HG02642 (cell line): ENCODE data around the gene KRT74.

Experiments
- ATAC-seq: cut with Tn5 transposase; IDR thresholded peaks from one replicate; pipeline ENCODE4 v1.9.1; 2021; ENCODE audit warnings: mild to moderate bottlenecking; ENCODE audit not compliant: unreplicated experiment, poor library complexity

Gene KRT74

DNA sequence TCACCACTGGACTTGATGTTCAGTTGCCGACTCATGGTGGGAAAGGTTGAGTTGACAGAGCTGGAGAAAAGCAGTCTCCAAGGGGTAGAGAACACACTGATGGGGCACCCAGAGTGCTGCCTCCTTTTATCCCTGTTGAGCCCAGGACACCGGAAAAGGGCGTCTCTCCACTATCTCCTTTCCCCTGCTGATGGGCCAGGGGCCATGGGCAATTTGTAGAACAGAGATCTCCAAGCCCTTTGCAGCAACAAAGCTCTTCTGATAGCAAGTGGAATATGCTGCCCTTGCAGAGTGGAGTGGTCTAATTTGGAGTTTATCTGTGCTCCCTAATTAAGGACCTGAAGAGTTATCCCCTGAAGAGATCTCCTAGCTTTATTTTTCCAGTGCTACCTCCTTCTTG, at the start of gene KRT74:
Gene KRT74 (minus strand): TSS at position 101 of the 400 bp plus-strand sequence. CDS start 66 bp downstream, at position 35.
- ATAC-seq = no peak

DNA sequence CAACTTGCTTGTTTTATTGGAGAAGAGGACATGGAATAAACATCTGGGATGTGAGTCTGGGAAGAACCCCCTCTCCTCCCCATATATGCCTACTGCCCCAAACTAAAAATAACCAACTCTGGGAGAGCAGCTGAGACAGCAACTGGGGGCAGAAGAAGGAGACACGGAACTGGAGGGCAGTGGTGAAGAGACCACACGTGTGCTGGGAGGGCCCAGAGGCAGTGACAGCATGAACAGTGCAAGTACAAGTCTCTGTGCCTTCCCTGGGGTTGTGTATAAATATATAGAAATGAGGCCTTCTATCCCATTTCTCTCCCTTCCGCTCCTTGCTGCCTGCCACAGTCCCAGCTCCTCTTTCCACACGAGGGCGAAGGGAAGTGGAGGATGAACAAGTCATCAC, 48.7 kb upstream of the KRT74 start:
- ATAC-seq = no peak

DNA sequence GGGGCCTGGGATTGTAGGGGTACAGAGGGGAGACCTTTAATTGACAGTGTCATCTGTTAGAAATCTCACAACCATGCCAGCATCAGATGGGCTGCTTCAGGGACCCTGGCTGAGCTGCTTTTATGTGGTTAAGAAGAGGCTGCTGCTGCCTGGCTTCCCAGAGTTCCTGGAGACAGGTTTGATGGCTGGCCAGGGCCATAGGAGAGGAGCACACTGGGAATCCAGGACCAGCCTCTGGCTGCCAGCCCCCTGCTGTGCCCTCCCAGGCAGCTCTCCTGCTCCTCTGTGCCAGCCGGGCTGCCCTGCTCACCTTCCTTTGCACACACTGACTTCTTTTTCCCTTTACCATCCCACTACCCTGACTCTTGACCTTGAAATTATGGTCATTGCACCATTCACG, 45.2 kb upstream of the KRT74 start:
- ATAC-seq = no peak

DNA sequence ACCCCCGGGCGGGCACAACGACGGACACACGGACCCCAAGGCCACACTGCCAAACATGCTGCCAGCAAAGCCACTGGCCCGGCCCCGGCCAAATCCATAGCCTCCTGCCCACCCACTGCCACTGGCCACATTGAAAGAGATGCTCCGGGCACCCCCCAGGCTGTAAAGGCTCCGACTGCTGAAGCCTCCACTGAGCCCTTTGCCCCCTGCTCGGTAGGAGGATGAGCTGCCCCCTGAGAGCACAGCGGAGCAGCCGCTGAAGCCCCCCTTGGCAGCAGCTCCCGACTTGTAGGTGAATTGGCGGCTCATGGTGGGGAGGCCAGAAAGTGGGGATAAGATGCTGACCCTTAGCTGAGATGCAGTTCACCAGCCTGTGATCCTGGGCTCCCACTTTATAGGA, 44.6 kb upstream of the KRT74 start, which contains the start of gene KRT73:
Gene KRT73 (minus strand): TSS at position 344 of the 400 bp plus-strand sequence. CDS start 35 bp downstream, at position 309.
- no peak for ATAC-seq

DNA sequence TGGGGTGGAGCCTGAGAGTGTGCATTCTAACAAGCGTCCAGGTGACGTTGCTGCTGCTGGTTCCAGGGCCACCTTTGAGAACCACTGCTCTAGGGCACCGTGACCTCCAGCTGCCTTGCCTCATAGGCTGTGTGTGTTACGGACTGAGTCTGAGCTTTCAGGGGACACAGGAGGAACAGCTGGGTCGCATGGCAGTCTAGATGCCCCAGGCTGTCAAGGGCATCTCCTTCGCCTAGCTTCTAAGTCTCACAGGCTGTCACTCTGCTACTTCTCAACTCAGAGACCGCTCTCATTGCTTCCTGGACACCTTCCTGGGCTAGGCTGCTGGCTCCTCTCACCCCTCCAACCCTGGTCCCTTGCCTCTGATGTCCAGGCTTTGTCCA, 43.8 kb upstream of the KRT74 start:
- ATAC-seq = no peak

DNA sequence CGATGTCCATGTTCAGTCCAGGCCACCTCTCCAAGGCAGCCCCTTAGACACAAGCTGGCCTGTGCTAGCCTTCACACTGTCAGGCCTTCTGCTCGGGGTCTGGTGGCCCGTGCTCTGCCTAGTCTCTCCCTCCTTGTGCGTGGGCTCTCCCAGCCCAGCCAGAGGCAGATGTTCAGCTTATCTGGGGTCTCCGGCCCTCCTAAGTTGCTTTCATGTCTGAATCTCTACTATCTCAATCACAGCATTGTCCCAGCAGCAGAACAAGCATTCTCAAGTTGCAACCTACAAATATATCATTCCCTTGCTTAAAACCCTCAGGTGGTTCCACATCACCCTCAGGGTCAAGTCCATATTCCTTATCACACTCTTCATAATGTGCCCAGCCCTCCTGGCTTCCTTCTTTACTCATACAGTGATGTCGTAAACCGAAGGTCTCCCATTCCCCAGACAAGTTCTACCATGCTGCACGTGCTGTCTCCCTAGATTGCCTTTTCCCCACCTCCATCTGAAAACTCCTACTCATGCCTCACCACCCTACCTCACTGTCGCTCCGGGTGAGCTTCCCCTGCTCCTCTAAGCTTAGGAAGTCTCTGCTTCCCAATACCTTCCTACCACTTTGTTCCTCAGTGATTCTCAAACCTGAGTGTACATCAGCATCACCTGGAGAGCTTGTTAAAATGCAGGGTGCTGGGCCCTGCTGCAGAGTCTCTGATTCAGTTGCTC, 43.2 kb upstream of the KRT74 start:
- ATAC-seq = no peak

DNA sequence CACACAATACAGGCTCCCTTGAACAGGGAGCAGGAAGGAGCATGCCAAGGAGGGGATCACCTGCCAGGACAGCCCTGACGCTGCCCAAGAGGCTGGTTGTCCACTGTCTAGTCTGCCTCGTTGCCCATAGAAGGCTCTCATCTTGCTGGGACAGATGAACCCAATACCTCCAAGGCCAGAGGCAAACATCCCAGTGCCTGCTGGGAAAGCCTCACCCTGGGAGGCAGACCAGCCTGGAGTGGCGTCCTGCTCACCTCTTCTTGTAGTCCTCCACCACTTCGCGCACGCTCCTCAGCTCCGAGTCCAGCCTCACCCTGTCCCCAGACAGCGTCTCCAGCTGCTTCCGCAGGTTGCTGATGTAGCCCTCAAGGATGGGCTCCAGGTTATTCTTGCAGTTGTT, 42.3 kb upstream of the KRT74 start:
- ATAC-seq = no peak

DNA sequence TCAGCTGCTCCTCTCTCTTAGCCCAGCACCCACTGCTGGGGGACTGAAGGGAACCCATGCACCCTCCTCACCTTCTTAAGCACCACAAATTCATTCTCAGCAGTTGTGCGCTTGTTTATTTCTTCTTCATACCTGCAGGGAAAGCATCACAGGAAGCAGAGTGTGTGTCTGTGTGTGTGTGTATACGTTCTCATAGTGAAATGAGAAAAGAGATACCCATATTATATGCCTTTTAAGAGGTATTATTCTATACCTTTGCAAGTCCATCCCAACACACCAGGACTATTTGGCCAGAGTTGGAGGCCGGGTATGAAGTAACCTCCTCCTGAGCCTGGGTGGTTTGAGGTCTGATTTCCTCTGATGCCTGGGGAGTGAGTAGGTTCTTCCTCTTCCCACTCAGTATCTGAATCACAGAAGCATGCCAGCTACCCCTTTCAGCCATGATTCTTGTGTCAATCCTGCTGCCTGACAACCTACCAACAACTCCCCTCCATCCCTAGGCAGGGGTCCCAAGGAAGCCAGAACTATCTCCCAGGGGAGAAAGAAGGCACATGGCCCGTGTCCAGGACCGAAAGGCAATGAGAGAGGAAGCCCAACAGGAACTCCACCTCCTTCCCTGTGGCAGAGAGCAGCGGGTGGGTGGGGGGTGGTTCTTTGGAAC, 41.7 kb upstream of the KRT74 start:
- ATAC-seq = no peak

DNA sequence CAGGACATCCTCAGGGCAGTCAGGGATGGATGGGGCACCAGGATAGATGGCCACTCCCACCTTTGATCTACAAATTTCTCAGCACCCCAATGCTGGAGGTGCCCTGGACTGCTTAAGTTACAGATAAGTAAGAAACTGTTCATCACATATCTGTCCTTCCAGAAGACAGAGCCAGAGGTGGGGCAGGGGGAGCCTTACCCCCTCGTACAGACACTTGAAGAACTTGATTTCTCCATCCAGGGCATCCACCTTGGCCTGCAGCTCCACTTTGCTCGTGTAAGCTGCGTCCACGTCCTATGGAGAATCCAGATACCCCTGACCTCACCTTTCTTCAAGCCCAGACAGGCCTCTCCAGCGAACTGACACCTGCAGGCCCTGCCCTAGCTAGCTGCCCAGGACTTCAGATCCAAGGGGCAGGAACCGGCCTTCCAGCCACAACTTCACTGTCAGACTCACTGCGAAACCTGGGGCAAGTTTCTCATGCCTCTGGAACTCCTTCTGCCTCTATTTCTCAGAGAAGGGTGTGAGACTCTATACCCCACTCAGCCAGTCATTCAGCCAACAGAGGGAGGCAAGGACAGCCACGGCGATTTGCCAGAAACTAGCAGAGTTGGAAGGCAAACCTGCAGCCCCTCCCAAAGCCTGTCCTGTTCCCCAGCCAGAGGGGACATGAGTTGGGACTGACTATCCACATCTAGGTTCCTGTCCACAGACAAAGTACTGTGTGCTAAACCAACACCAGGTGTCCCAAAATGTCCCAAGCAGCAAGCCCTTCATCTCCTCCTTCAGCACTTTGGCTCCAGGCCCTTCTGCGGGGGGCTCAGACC, 41.0 kb upstream of the KRT74 start:
- no peak for ATAC-seq

DNA sequence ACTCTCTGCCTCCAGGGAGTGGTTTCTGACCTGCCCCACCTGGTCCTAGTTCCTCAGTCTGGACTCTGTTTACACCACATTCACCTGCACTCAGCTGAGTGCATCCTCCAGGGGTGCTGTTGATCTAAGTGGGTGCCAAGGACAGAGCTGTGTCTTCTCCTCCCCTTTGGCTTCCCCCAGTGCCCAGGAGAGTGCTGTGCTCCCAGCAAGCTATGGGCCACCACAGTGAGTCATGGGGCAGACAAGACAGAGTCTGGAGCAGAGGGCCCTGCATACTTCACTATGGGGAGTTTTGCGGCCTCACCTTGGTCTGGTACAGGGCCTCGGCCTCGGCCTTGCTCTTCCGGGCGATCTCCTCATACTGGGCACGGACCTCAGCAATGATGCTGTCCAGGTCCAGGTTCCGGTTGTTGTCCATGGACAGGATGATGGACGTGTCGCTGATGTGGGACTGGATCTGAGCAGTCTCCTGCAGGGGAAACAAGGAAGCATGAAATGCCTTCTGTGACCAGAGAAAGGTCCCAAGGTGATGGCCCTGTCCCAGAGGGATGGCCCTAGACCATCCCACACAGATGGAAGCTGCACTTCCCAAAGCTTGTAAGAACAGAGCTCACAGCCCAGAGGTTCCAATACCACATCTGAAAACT, 39.9 kb upstream of the KRT74 start:
- ATAC-seq = no peak

DNA sequence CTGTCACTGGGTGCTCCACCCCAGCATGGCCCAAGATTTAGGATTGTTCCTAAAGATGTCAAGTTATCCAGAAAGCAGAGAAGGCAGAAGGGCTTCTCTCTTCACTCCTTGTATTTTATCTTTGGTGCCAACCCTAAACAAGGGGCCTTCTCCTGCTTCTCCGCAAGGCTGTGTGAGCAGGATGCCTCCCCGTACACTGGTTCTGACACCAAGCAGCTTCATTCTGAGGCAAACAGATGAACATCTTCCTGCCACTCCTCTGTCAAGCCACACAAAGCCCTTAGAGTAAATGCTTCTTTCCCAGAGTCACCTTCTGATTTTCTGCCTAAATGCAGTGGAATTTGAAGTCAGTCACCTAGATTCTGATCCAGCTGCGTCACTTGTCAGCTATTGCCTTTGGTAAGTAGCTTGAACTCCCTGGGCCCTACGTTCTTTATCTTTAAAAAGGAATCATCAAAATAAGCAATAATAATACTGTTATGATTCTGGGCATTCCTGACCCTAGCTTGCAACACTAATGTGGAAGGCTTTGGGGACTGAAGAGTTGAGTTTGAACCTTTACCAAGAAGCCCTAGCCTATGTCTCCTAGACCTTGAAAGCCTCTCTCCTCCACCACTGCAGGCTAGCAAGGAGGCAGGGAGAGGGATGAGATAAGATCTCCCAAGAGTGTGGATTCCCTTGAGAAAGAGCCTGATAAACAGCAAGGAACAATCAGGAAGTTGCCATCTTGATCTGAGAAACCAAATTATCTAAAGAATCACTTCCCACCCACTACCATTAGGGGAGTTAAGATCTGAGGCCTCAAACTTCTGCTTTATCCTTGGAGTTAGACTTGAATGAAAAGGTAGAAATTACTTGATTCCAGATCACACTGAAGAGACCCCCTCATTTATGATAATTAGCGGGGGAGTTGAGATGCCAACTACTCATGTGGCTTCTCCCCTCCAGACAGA, 39.1 kb upstream of the KRT74 start:
- no peak for ATAC-seq

DNA sequence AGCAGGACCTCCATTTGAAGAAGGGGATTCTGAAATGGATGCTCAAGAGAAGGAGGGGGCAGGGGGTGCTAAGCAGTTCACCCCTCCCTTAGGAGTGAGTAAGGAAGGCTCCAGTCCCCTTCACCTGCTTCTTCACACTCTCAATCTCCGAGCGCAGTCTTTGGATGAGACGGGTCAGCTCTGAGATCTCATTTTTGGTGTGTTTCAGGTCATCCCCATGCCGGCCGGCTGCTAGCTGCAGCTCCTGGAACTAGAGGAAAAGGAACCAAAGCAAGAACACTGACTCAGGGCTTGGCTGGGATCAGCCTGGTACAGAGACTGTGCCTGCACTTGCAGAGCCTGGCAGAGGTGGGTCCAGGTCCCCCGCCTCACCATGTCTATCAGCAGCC, 37.4 kb upstream of the KRT74 start:
- no peak for ATAC-seq

DNA sequence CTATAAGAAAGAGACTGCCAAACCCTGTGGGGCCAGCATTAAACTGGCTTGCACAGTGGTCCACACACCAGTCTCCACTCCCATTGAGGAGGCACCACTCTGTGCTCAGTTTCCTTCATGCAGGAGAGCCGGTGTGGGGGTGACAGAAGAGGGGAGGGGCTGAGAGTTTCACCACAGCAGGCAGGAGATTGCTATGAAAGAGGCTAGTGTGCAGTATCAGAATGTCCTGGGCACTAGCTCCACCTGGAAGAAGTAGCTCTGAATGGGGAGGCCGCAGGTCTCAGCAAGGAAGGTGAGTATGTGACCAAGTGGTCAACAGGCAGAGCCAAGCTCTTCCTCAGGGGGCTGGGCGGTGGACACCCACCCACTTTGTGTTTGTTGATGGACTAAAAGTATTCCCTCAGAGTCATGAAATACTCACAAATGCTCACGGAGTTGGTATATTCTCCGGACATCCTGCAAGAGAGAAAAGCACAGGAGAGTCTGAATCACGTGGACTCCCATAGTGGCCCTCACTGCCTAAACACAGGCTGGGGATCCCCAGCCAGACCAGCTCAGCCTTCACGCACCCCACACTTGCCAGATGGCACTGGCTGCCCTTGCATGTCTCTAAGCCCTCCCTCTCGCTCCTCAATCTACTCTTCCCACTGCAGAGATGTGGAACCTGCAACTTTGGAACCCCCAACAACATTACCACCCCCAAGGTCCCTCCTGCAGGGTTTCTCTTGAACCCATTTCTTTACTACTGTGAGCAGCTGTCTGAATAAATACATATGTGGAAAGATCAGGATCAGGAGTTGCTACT, 35.4 kb upstream of the KRT74 start:
- no peak for ATAC-seq

DNA sequence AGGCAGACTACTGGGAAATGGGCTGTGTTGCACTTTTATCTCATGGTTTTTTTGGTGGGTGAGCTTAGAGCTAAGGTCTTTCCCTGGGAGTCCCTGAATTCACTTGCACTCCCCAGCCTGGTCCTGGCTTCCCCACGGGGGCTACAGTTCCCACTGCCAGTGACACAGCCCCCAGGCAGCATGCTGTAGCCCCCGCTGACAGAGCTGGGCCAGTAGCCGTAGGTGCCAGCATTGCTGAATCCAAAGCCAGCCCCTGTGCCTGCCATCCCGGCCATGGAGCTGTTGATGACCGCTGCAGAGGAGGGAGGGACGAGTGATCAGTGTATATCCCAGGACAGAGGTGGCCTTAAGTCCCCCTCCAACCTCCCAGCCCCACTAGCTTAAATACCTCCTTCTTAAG, 34.5 kb upstream of the KRT74 start:
- no peak for ATAC-seq

DNA sequence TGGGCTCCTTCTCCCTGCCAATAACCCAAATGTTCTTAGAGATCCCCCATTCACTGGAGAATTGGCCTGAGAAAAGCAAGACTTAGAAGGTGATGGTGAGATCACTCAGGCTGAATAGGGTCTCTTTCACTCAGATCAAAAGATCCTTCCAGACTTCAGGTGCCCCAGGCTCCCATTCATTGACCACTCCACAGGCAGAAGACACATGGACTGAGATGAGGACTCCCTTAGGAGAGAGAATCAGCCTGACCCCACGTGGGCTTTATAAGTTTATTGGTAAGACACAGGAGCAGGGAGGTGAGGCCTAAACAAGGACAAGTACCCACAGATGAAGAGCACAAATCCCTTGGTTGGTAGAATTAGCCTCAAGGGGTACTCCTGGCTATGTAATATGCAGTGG, 33.7 kb upstream of the KRT74 start:
- ATAC-seq = no peak

DNA sequence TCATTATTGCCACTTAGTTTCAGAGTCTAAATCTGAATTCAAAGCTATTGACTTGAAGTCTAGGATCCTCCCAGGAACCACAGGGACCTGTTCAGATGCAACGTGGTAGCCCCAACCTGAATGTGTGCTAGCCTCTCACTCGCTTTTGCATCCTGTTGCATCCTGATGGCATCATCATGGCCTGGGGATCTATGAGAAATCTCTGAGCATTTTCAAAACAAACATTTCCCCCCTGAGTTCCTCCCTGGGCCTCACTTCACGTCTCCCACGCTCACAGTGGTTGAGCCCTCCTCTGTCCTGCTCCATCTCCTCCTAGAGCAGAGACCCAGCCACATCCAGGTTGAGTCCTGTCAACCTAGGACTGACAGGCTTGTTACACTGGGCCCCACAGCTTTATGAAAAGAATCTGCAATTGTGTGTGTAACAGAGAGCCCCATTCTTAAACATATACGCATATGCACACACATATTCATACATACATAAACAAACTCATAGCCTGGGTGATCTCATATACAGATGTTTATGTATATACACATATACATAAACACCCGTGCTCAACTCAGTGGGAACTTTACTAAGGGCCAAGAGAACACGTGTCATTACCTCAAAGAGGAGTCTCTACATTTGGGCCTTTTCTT, 33.1 kb upstream of the KRT74 start:
- ATAC-seq = no peak

DNA sequence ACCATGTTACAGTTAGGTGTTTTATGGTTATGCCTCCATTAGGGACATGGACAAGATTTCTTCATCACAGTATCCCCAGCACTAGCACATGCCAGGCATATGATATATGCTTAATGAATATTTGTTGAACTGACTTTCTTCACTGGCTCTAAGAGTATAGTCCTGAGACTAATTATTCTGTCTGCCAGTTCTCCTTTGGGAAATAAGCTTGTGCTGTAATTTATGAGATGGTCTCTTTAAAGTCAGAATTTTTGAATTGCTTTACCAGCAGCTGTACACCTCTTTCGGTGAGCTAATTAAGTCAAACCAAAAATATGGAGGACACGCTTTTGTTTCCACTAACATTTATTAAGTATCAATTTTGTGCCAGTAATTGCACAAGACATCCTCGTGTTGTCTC, 32.5 kb upstream of the KRT74 start:
- no peak for ATAC-seq

DNA sequence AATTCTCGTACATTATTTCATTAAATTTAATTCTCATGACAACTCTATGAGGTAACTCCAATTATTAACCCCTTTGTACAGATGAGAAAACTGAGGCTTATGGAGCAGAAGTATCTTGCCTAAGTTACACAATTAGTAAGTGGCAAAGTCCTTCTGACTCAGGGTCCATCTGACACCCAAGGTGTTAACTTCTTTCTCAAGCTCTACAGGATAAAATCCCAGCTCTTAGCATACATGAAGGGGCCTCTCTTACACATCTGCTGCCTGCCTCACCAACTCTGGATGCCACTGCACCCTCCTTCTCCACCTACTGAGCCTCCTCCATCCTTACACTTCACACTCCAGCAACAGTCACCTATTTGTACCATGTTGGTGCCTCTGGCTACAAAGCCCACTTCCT, 31.9 kb upstream of the KRT74 start:
- ATAC-seq = no peak
